NCI-H1417 (cell line): ENCODE data around the gene SLC25A1.

Experiments used
- DNase-seq, 3 experiments: peaks; one replicate each; lab custom pipeline; 2025; lab: John Stamatoyannopoulos, UW

Gene SLC25A1

GRCh38 chr22:19137384-19138216, 40.9 kb downstream of the SLC25A1 start:
- no peak for DNase-seq

DNA sequence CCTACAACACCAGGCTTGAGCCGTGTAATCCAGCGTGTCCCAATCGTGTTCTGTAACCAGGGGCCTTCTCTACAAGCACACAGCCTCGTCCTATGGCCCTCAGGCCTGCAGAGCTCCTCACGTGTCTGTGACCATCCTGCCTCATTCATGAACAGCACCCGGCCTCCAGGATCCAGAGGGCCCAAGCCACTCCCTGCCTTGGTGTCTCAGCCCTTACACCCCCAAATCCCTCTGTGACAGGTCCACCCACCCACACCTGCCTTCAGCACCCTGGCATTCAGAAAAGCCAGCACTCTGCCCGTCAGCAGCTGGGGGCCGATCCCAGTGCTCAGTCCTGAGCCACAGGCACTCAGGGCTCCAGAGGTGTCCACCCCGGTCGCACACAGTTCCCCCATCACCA, 41.6 kb downstream of the SLC25A1 start:
- DNase-seq = no peak

DNA sequence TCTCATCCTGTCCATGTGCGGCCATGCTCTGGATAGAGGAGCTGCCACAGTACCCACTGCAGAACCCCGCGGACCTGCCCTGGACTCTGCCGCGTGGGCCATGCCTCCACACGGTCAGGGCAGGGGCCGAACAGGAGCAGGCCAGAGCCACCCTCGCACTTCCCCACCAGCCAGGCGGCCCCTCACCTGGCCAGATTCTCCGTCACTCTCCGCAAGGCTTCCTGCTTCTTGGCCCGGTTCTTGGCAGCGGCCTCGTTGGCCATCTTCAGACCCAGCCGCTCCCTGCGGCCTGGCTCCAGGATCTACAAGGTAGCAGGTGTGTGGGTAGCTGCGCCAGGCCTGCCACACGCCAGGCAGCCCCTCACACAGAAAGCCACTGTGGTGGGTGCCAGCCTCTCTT, 43.7 kb downstream of the SLC25A1 start:
- DNase-seq = no peak

- no peak for DNase-seq
Measured at GRCh38 chr22:19134176-19134831, 44.2 kb downstream of the SLC25A1 start.

GRCh38 chr22:19133561-19133960, 45.0 kb downstream of the SLC25A1 start:
- no peak for DNase-seq

GRCh38 chr22:19132693-19133400, 45.7 kb downstream of the SLC25A1 start:
- no peak for DNase-seq

DNA sequence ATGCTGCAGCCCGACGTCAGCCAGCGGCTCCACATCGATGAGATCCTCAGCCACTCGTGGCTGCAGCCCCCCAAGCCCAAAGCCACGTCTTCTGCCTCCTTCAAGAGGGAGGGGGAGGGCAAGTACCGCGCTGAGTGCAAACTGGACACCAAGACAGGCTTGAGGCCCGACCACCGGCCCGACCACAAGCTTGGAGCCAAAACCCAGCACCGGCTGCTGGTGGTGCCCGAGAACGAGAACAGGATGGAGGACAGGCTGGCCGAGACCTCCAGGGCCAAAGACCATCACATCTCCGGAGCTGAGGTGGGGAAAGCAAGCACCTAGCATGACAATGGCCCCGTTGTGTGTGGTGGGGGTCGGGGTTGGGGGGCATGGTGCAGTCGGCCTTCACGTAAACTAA, 46.4 kb downstream of the SLC25A1 start:
- no peak for DNase-seq

DNA sequence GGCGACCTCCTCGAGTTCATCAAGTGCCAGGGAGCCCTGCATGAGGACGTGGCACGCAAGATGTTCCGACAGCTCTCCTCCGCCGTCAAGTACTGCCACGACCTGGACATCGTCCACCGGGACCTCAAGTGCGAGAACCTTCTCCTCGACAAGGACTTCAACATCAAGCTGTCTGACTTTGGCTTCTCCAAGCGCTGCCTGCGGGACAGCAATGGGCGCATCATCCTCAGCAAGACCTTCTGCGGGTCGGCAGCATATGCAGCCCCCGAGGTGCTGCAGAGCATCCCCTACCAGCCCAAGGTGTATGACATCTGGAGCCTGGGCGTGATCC, 46.9 kb downstream of the SLC25A1 start:
- no peak for DNase-seq

- no peak for DNase-seq
Measured at GRCh38 chr22:19130959-19131684, 47.4 kb downstream of the SLC25A1 start, which contains the start of gene TSSK2. TSS of gene TSSK2 (plus strand) at chr22:19131308. CDS start at chr22:19131400, 92 bp downstream.

GRCh38 chr22:19129871-19130270, 48.7 kb downstream of the SLC25A1 start:
- no peak for DNase-seq

GRCh38 chr22:19128946-19129727, 49.4 kb downstream of the SLC25A1 start:
- no peak for DNase-seq

DNA sequence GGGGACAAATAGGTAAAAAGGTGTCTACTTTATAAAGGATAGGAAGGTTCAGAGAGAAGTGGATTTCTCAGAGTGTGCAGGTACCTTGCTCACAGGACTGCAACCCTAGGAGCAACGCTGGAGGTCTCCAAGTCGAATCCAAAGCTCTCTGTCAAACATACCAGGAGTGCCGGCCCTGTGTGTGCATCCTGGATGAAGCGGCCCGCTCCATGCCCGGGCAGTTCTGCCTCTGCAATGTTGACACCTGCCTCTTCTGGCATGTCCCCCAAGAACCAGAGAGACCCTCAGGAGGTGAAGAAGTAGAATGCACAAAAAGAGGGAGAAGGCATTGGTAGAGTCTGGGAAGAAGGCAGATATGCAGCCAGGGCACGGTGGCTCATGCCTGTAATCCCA, 50.5 kb downstream of the SLC25A1 start:
- no peak for DNase-seq

GRCh38 chr22:19127329-19128008, 51.1 kb downstream of the SLC25A1 start:
- peak in 1 of 3 experiments; percentile 1 for DNase-seq

DNA sequence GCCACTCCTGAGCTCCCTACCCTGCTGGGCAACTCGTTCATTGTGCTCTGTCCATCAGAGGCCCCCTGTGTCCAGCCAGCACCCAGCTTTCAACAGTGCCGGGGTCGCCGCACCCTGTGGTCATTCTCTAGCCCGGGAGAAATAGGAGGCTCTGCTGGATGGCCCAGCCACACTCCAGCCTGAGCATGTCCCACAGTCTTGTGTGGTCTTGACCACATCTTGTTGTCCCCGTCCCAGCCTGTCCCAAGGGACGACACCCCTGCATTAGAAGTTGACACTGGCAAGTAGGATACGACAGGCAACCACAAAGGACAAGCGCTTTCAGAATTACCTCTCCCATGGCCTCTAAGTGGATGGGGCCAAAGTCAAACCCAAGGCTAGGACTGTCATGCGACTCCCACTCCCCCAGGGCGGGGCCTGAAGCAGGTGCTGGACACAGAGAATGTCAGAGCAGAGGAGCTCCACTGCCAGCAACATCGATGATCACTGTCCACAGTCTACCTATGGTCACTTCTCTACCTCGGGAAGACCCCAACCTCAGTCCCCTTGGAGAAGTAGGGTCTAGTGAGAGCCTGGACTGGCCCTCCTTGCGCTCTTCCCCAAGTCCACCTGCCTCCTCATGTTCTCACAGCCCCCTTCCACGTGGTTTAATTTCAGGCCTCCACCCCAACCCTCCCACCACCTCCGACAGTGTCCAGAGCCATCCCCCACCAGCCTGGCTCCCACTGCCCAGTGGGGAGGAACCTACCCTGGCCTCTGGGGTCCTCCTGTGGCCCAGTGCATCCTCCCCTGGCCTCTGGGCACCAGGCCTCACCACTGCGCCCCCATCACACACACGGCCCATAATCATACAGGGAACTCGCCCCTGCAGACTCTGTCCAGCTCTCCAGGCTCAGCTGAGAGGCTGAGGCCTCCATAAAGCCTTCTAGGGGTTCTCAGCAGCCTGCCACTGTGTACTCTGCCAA, 51.9 kb downstream of the SLC25A1 start:
- DNase-seq = no peak
